HL-60/S4 treated with retinoic acid at 250 ng/mL for 4 days and 3 days (cell line): ENCODE data around the gene STXBP3.
"Not testable (repeated sequence)": the region's sequence is repeated elsewhere in the genome, so short reads cannot be mapped to it uniquely, and the experiment has no call there.

Experiments used
- in situ Hi-C: fragments of 300-500 bp; cut with MboI; formaldehyde crosslinking; loops from 2 replicates; pipeline ENCODE4 v1.7.0; 2022; ENCODE audit warnings: low sequenced_read_pairs

STXBP3 gene

GRCh38 chr1:108728327-108728923 is 18.0 kb upstream of the STXBP3 start:
- in situ Hi-C loops, result no loop called here

- in situ Hi-C loops, result no loop called here
Measured at GRCh38 chr1:108729481-108729880, 17.0 kb upstream of the STXBP3 start.

GRCh38 chr1:108732398-108732797 is 14.1 kb upstream of the STXBP3 start:
- in situ Hi-C loops, result no loop called here

GRCh38 chr1:108734171-108734865 is 12.2 kb upstream of the STXBP3 start:
- in situ Hi-C loops, result no loop called here

GRCh38 chr1:108742253-108742652 is 4.2 kb upstream of the STXBP3 start:
- in situ Hi-C loops, result no loop called here

- in situ Hi-C loops, result no loop called here
Measured at GRCh38 chr1:108745980-108746381, 493 bp upstream of the STXBP3 start.

GRCh38 chr1:108747171-108747850 is 837 bp downstream of the STXBP3 start:
- in situ Hi-C loops, result no loop called here

- in situ Hi-C loops, result no loop called here
Measured at GRCh38 chr1:108747898-108748297, 1.4 kb downstream of the STXBP3 start.

- in situ Hi-C loops, result no loop called here
Measured at GRCh38 chr1:108749081-108749480, 2.6 kb downstream of the STXBP3 start.

- in situ Hi-C loops, result no loop called here
Measured at GRCh38 chr1:108750476-108751181, 4.2 kb downstream of the STXBP3 start.

GRCh38 chr1:108753363-108753762 is 6.9 kb downstream of the STXBP3 start:
- in situ Hi-C loops, result no loop called here

GRCh38 chr1:108758796-108759195 is 12.3 kb downstream of the STXBP3 start:
- in situ Hi-C loops, result no loop called here

GRCh38 chr1:108767115-108767514 is 20.6 kb downstream of the STXBP3 start:
- in situ Hi-C loops, result no loop called here

GRCh38 chr1:108767708-108768107 is 21.2 kb downstream of the STXBP3 start:
- in situ Hi-C loops, result no loop called here

GRCh38 chr1:108777839-108778238 is 31.4 kb downstream of the STXBP3 start:
- in situ Hi-C loops, result no loop called here

GRCh38 chr1:108779455-108779854 is 33.0 kb downstream of the STXBP3 start:
- in situ Hi-C loops, result no loop called here

- in situ Hi-C loops, result no loop called here
Measured at GRCh38 chr1:108780937-108781574, 34.6 kb downstream of the STXBP3 start.

- in situ Hi-C loops, result not testable (repeated sequence)
Measured at GRCh38 chr1:108781575-108781944, 35.1 kb downstream of the STXBP3 start.

GRCh38 chr1:108785264-108785663 is 38.8 kb downstream of the STXBP3 start:
- in situ Hi-C loops, result no loop called here

- in situ Hi-C loops, result no loop called here
Measured at GRCh38 chr1:108785880-108786279, 39.4 kb downstream of the STXBP3 start.

- in situ Hi-C loops, result no loop called here
Measured at GRCh38 chr1:108791790-108792189, 45.3 kb downstream of the STXBP3 start.
